Fibroblast of skin of back (primary cell): ENCODE data around the gene TMEM273.

Source experiments
- DNase-seq: peaks from one replicate; pipeline ENCODE4 v3.0.0-alpha.2; 2013

Gene TMEM273

GRCh38 chr10:49162761-49163310 lies 25.4 kb downstream of the TMEM273 start:
- DNase-seq: no peak

- DNase-seq: no peak
These were observed 26.1 kb downstream of the TMEM273 start for GRCh38 chr10:49162063-49162462.

- peak; percentile 73 for DNase-seq
These were observed 26.7 kb downstream of the TMEM273 start for GRCh38 chr10:49161411-49161997.

- no peak for DNase-seq
These were observed 27.4 kb downstream of the TMEM273 start for GRCh38 chr10:49160814-49161213.

- DNase-seq: no peak
These were observed 28.1 kb downstream of the TMEM273 start for GRCh38 chr10:49160110-49160509.

GRCh38 chr10:49158915-49159314 lies 29.3 kb downstream of the TMEM273 start:
- no peak for DNase-seq

GRCh38 chr10:49158404-49158803 lies 29.8 kb downstream of the TMEM273 start:
- DNase-seq: peak; percentile 51

- DNase-seq: no peak
These were observed 31.0 kb downstream of the TMEM273 start for GRCh38 chr10:49157229-49157628.

GRCh38 chr10:49154641-49155040 lies 33.5 kb downstream of the TMEM273 start:
- DNase-seq: no peak

GRCh38 chr10:49153971-49154370 lies 34.2 kb downstream of the TMEM273 start:
- peak; percentile 80 for DNase-seq

GRCh38 chr10:49153115-49153514 lies 35.1 kb downstream of the TMEM273 start:
- DNase-seq: no peak

GRCh38 chr10:49152663-49153062 lies 35.5 kb downstream of the TMEM273 start:
- DNase-seq: no peak

- DNase-seq: no peak
These were observed 36.2 kb downstream of the TMEM273 start for GRCh38 chr10:49152037-49152436.

GRCh38 chr10:49151481-49151880 lies 36.7 kb downstream of the TMEM273 start:
- no peak for DNase-seq

- no peak for DNase-seq
These were observed 37.2 kb downstream of the TMEM273 start for GRCh38 chr10:49151025-49151445.

- DNase-seq: no peak
These were observed 37.8 kb downstream of the TMEM273 start for GRCh38 chr10:49150426-49150825.

- no peak for DNase-seq
These were observed 38.3 kb downstream of the TMEM273 start for GRCh38 chr10:49149881-49150280.

GRCh38 chr10:49144058-49144720 lies 44.0 kb downstream of the TMEM273 start:
- peak; percentile 59 for DNase-seq

GRCh38 chr10:49143249-49143648 lies 44.9 kb downstream of the TMEM273 start:
- DNase-seq: no peak

GRCh38 chr10:49141541-49142332 lies 46.5 kb downstream of the TMEM273 start:
- no peak for DNase-seq

- DNase-seq: peak; percentile 85
These were observed 47.6 kb downstream of the TMEM273 start for GRCh38 chr10:49140304-49141177.

GRCh38 chr10:49139846-49140195 lies 48.4 kb downstream of the TMEM273 start:
- DNase-seq: peak; percentile 99
